GM13976 (cell line): Measurements from ENCODE around the gene DLEC1.

Source experiments
- DNase-seq: peaks from one replicate; pipeline ENCODE4 v3.0.0; 2012; ENCODE audit warnings: low spot score
- in situ Hi-C: fragments of 300-500 bp; cut with MboI; formaldehyde crosslinking; loops from one replicate; pipeline ENCODE4 v1.12.0; 2022; ENCODE audit warnings: low sequenced_read_pairs, mixed read lengths, inconsistent platforms; ENCODE audit not compliant: unreplicated experiment
- TF ChIP-seq, protein P1 (sequence below): IDR thresholded peaks from 2 replicates; pipeline ENCODE4 v1.5.1; 2012; ENCODE audit warnings: borderline replicate concordance, mild to moderate bottlenecking; ENCODE audit not compliant: insufficient read depth; ENCODE audit errors: extremely low read depth, missing control alignments, control extremely low read depth

DLEC1 gene

GRCh38 chr3:38006031-38006430 is 33.0 kb upstream of the DLEC1 start:
- TF ChIP-seq, protein P1, sequence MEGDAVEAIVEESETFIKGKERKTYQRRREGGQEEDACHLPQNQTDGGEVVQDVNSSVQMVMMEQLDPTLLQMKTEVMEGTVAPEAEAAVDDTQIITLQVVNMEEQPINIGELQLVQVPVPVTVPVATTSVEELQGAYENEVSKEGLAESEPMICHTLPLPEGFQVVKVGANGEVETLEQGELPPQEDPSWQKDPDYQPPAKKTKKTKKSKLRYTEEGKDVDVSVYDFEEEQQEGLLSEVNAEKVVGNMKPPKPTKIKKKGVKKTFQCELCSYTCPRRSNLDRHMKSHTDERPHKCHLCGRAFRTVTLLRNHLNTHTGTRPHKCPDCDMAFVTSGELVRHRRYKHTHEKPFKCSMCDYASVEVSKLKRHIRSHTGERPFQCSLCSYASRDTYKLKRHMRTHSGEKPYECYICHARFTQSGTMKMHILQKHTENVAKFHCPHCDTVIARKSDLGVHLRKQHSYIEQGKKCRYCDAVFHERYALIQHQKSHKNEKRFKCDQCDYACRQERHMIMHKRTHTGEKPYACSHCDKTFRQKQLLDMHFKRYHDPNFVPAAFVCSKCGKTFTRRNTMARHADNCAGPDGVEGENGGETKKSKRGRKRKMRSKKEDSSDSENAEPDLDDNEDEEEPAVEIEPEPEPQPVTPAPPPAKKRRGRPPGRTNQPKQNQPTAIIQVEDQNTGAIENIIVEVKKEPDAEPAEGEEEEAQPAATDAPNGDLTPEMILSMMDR, result no peak
- no peak for DNase-seq
- in situ Hi-C loops, result no loop called here

- DNase-seq, result no peak
- TF ChIP-seq, protein P1, result no peak
- in situ Hi-C loops, result no loop called here
These were observed 32.5 kb upstream of the DLEC1 start for GRCh38 chr3:38006445-38006995.

- in situ Hi-C loops, result no loop called here
- DNase-seq, result no peak
- TF ChIP-seq, protein P1, result no peak
These were observed 31.3 kb upstream of the DLEC1 start for GRCh38 chr3:38007754-38008090.

- no peak for DNase-seq
- in situ Hi-C loops, result no loop called here
- TF ChIP-seq, protein P1, result no peak
These were observed 30.8 kb upstream of the DLEC1 start for GRCh38 chr3:38008191-38008701.

DNA sequence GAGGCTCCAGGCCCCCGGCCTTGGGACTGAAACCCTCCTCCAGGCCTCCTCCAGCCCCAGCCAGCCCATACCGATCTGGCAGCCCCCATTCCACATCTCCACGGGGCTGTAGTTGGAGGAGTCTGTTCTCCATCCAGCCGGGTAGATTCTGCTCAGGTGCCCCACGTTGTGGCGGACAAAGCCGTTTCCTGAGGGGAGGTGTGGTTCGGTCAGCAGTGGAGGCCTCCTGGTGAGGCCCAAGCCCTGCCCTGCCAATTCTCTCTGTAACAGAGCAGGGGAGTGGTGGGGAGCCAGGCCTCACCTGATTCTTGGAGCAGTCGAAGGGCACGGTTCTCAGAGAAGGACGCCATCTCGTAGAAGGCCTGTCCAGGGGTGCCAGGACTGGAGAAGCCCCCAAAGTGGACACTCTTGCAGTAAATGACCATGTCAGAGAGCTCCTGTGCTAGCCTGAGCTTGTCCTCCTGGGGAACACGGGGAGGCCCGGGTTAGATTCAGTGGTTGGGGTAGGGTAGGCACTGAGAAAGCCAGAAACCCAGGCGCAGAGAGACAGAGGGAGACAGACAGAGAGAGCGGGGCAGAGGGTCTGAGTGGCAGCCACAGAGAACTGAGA is 29.9 kb upstream of the DLEC1 start:
- TF ChIP-seq, protein P1, result no peak
- DNase-seq, result no peak
- in situ Hi-C loops, result no loop called here

GRCh38 chr3:38009807-38010591 is 29.0 kb upstream of the DLEC1 start:
- TF ChIP-seq, protein P1, result no peak
- in situ Hi-C loops, result no loop called here
- no peak for DNase-seq
